ENCODE measurements around the gene AGAP2.
"Not testable (repeated sequence)": the region's sequence is repeated elsewhere in the genome, so short reads cannot be mapped to it uniquely, and the experiment has no call there.

Gene AGAP2

DNA sequence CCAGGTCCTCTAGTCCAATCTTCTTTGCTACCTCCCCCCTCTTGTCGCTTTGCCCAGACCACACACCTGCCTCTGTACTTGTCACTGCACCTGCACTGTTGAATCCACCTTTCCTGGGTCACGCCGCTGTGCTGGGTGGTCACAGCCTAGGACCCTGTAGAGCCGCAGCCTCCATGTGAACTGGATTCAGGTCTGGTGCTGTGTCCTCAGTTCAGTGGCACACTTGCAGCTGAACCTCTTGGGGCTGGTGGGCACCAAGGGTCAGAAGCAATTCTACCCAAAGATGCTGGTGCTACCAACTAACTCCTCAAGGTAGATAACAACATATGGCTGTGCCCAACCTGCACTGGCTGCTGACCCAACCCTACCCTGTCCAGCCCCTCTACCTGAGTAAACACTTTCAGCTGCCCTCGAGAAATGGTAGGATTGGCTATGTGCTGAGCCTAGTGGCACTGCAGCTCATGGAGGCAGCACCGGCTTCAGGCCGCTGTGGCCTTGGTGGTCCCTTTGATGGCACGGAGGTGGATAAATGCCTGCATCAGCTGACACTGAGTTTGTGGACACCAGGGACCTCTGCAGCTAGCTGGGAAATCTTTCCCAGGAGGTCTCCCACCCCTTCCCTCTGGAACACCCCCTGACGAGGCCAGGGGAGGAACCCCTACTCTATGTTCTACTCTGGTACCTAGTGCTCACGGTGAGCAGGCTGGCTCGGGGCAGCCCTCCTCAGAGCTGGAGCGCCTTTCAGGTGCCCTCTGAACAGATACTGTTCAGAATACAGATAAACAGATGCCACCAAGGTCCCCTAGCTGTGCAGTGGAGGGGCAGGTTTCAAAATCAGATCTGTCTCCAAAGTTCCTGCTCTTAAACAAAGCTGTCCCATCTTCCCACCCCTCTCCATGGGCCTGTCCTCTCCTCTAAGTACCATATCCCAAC lies 14.3 kb downstream of the AGAP2 start:
- FAIRE-seq (peak; percentile 79), DNase-seq (ENCODE audit: low spot score) (no peak)

DNA sequence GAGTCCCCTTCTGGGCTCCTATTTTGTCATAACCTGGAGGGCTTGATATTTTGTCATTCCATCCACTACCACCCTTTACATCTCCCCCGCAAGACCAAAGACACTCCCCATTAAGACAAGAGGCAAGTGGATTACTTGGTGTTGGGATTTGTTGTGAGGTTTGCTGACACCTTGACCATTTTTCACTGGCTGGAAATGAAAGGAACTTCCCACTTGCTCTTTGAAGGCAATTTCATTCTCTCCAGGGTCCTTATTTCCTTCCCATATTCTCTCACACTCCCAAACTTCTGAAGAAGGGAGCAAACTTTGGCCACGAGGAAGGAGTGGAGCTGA lies 14.9 kb downstream of the AGAP2 start:
- DNase-seq (ENCODE audit: low spot score) (no peak), FAIRE-seq (no peak)

DNA sequence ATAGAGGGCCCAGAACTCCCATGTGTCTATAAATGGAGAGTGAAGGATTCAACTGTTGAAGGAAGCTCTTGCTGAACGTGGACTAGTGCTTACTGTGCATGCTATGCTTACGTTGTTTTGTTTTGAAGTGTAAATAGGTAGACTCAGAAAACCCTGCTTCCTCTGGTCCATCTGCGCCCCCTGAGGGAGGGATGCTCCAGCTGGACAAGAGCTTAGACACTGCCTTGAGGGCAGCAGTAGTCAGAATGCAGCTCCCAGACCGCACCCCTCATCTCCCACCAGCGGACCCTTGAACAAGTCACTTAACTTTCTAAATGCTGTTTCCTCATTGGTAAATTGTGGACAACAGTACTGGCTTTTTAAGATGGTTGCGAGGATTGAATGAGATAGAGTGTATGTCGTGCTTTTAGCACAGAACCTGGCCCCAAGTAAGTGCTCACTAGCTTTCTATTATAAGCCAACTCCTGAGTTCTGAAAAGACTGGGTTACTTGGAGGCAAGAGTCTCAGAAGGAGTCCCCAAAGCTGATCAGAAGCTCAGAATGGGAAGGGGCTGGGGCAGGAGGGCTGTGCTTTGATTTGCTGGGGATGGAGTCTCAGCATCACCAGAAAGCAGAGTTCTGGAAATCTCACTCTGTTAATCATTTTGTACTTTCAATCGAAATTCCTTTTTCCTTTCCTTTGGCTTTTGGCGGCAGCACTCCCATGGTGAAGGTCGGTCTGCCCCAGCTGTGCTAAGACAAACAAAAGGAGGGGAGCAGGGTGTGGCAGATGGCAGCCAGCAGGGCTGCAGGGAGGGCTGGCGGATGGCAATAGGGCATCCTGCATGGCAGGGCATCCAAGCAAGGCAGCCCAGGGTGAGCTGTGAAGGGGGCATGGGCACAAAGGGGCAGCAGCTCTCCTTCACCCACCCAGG lies 15.6 kb downstream of the AGAP2 start:
- DNase-seq (ENCODE audit: low spot score) (no peak), FAIRE-seq (no peak)

DNA sequence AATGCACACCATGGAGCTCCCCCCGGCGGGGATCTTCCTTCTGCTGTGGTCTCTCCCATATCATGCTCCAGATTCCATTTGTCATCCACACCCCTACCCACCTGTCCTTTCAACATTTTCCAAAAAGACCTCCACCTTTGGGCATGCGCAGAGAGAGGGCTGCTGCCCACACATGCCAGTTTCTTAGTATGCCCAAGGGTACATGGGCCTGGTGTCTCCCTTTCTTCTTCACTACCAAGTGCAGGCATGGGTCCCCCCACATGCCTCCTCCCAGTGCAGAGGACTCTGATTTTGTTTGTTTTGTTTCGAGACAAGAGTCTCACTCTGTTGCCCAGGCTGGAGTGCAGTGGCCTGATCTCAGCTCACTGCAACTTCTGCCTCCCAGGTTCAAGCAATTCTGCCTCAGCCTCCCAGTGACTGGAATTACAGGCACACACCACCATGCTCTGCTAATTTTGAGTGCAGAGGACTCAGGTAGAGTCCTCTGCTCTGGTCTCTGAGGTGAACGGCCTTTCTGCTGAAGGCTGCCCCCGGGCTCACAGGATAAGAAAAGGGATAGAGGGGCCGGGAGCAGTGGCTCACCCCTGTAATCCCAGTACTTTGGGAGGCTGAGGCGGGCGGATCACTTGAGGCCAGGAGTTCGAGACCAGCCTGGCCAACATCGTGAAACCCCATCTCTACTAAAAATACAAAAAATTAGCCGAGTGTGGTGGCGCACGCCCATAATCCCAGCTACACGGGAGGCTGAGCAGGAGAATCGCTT lies 16.5 kb downstream of the AGAP2 start:
- FAIRE-seq; DNase-seq (ENCODE audit: low spot score): not testable (repeated sequence)

DNA sequence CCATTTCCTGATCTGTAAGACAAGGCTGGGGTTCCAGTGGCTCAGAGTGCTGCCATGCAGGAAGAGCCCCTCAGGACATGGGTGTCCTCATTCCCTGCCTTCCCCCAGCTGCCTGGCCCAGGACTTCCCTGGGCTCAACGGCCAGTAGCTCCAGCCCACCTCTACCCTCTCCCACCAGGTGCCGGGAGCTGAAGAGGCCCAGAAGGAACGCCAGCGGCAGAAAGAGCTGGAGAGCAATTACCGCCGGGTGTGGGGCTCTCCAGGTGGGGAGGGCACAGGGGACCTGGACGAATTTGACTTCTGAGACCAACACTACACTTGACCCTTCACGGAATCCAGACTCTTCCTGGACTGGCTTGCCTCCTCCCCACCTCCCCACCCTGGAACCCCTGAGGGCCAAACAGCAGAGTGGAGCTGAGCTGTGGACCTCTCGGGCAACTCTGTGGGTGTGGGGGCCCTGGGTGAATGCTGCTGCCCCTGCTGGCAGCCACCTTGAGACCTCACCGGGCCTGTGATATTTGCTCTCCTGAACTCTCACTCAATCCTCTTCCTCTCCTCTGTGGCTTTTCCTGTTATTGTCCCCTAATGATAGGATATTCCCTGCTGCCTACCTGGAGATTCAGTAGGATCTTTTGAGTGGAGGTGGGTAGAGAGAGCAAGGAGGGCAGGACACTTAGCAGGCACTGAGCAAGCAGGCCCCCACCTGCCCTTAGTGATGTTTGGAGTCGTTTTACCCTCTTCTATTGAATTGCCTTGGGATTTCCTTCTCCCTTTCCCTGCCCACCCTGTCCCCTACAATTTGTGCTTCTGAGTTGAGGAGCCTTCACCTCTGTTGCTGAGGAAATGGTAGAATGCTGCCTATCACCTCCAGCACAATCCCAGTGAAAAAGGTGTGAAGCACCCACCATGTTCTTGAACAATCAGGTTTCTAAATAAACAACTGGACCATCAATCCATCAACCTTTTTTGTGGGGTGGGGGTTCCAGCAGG lies 17.6 kb downstream of the AGAP2 start:
- peak; percentile 1 for DNase-seq (ENCODE audit: low spot score)

DNA sequence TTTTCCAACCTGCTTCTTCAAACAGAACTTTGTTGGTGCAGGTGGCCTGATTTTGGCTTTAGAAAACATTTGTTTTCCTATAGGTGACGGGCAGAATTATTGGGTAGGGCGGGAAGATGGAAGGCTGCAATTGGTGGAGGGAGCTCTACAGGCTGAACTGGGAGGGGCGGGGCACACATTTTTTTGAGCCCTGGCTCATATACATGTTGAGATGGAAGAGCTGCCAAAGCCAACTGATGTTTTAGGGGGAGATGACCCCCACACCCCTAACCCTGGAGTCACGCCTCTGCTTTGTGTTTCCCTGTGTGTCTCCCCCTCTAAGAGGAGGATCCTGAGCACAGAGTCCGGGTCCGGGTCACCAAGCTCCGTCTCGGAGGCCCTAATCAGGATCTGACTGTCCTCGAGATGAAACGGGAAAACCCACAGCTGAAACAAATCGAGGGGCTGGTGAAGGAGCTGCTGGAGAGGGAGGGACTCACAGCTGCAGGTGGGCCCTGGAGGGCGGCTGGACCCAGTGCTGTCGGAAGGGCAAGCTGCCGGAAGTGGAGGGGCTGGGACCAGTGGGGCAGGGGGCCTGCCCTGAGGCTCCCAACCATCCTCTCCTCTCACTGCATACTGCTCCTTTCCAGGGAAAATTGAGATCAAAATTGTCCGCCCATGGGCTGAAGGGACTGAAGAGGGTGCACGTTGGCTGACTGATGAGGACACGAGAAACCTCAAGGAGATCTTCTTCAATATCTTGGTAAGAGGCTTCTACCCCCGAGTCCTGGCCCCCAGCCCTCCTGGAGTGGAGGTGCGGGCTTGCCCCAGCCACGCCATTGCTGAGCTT lies 18.6 kb downstream of the AGAP2 start:
- no peak for FAIRE-seq
- DNase-seq (ENCODE audit: low spot score): no peak

More for the DNA sequence above, 17.6 kb downstream of the AGAP2 start:
- FAIRE-seq: no peak

DNA sequence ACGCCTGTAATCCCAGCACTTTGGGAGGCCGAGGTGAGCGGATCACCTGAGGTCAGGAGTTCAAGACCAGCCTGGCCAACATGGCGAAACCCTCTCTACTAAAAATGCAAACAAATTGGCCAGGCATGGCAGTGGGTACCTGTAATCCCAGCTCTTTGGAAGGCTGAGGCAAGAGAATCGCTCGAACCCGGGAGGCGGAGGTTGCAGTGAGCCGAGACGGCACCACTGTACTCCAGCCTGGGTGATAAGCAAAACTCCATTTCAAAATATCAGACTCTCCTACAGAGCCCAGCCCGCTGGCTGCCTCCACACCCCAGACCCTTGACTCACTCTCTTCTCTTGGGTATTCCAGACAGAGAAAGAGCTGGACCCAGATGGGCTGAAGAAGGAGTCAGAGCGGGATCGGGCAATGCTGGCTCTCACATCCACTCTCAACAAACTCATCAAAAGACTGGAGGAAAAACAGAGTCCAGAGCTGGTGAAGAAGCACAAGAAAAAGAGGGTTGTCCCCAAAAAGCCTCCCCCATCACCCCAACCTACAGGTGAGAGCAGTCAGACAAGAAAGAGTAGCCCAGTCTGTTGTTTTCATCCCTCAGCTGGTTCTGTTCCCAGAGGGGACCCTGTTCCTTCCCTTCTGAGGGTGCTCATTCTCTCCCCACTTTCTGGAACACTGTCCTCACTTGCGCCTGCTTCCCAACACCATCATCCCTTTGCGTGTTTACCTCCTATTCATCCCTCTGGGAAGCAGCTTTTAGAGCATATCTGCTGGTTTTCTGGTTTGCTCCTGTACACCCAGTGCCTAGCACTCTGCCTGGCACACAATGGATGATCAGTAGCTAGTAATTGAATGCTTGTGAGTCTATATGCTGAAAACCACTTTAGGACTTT lies 19.7 kb downstream of the AGAP2 start:
- FAIRE-seq (no peak), DNase-seq (ENCODE audit: low spot score) (no peak)

DNA sequence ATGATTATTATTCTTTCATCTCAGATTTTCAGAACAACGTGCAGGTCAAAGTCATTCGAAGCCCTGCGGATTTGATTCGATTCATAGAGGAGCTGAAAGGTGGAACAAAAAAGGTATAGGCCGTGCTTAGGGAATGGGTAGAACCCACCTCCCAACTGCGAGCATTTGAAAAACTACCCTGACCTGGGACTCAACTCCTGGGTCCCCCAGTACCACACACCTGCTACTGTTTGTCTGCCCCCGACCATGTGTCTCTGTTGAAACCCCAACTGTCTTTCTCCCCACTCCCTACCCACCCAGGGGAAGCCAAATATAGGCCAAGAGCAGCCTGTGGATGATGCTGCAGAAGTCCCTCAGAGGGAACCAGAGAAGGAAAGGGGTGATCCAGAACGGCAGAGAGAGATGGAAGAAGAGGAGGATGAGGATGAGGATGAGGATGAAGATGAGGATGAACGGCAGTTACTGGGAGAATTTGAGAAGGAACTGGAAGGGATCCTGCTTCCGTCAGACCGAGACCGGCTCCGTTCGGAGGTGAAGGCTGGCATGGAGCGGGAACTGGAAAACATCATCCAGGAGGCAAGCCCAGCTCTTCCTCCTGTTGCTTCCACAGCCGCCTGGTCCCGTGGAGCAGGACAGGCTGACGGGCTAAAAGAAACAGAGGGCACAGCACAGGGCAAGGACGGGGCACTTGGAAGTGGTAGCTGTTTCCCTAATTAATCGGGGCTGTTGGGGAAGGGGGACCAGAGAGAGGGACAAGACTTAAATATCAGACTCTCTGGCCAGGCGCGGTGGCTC lies 20.5 kb downstream of the AGAP2 start:
- DNase-seq (ENCODE audit: low spot score): no peak
- FAIRE-seq: no peak

DNA sequence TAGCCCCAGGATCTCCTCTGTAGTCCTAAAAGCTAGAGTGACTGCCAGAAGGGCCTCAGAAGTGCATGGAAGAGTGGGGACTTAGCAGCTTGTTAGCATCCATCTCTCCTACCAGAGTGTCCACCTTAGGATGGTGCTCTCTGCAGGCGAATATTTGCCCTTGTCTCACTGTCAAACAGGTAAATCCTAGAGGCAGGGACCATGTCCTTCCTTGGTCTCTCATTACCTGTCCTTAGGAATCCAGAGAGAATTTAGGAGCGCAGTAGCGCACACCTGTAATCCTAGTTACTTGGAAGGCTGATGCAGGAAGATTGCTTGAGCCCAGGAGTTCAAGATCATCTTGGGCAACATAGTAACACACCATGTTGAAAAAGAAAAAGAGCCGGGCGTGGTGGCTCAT lies 21.4 kb downstream of the AGAP2 start:
- FAIRE-seq (no peak), DNase-seq (ENCODE audit: low spot score) (no peak)

DNA sequence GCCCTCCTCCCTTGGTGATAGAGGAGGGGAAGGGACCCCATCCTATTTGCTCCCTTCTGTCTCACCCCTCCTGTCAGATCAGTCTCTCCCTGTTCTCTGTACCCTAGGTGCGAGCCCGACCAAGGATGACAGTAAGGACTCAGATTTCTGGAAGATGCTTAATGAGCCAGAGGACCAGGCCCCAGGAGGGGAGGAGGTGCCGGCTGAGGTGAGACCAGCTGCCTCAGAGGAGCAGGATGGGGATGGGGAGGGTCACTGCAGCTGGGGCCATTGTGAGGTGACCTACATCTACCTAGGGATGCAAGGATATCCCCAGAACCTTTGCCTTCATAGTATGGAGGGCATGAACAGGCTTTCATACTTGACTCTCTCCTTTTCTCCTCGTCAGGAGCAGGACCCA lies 22.2 kb downstream of the AGAP2 start:
- no peak for DNase-seq (ENCODE audit: low spot score)

DNA sequence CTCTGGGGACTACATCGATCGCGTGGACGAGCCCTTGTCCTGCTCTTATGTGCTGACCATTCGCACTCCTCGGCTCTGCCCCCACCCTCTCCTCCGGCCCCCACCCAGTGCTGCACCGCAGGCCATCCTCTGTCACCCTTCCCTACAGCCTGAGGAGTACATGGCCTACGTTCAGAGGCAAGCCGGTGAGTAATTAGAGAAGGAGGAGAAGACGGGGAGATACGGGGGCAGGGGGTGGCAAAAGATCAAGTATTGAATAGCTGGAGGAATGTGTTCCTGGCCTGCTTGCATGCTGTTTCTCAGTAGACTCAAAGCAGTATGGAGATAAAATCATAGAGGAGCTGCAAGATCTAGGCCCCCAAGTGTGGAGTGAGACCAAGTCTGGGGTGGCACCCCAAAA lies 22.8 kb downstream of the AGAP2 start:
- FAIRE-seq: no peak

More for the DNA sequence above, 22.2 kb downstream of the AGAP2 start:
- no peak for FAIRE-seq

DNA sequence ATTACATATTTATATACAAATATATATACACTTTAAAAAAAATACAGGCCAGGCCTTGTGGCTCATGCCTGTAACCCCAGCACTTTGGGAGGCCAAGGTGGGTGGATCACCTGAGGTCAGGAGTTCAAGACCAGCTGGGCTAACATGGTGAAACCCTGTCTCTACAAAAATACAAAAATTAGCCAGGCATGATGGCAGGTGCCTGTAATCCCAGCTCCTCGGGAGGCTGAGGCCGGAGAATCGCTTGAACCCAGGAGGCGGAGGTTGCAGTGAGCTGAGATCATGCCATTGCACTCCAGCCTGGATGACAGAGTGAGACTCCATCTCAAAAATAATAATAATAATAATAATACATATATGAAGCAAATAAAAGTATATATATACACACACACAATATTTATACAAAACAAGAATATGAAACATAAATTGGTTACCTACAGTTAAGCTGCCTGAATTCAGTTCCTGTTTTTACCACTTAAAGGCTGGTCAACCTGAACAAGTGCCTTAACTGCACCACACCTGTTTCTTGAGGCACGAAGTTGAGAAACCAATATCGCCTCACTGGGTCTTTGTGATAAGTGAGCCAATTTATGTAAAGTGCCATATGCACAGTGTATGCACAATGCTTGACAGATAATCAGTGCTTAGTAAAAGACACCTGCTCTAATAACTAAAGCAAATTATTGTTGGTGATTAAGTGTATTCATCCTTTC lies 23.4 kb downstream of the AGAP2 start:
- not testable (repeated sequence) for DNase-seq (ENCODE audit: low spot score); FAIRE-seq

More for the DNA sequence above, 22.8 kb downstream of the AGAP2 start:
- DNase-seq (ENCODE audit: low spot score): no peak

DNA sequence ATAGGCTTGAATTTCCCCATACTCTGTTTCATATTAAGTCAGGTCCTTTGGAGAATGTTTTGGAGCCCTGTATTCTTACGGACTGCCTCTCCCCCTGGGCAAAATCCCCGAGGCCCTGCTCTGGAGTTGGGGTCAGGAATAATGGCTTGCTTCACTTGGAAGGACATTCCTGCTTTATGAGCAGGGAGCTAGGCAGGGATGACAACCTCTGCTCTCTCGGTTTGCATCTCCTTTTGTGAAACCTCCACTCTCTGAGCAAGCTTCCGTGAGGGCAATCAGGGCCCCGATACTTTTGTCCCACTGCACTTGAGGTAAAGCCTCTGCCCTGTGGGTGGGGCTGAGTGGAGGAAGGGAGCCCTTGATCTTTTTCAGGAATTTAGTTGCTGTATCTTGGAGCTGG lies 25.3 kb downstream of the AGAP2 start:
- no peak for FAIRE-seq
- no peak for DNase-seq (ENCODE audit: low spot score)

DNA sequence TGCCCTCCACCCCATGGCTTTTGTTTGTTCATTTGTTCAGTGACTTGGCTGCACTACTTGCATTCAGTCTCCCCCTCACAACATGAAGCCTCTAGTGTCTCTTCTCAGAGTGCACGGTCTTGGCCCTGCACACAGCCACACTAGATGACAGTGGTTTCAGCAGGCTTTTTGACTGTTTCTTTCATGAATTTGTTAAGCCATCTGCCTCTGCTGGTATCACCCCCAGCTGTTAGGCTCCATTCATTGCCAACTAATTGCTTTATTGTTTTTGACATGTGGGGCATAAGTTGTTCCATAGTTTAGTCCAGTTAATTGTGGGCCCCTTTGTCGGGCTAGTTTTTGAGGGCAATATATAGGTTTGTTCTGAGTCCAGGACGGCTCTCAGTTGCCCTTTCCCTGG lies 25.8 kb downstream of the AGAP2 start:
- FAIRE-seq (no peak), DNase-seq (ENCODE audit: low spot score) (no peak)

DNA sequence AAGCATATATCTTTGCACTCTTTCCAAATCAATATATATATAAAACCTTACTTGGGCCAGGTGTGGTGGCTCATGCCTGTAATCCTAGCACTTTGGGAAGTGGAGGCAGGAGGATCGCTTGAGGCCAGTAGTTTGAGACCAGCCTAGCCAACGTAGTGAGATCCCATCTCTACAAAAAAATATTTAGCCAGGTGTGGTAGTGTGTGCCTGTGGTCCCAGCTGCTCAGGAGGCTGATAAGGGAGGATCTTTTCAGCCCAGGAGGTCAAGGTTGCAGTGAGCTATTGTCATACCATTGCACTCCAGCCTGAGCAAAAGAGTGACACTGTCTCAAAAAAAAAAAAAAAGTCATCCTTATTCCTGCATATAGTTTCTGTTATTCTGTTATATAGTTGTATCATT lies 30.2 kb downstream of the AGAP2 start:
- FAIRE-seq (no peak), DNase-seq (ENCODE audit: low spot score) (no peak)

DNA sequence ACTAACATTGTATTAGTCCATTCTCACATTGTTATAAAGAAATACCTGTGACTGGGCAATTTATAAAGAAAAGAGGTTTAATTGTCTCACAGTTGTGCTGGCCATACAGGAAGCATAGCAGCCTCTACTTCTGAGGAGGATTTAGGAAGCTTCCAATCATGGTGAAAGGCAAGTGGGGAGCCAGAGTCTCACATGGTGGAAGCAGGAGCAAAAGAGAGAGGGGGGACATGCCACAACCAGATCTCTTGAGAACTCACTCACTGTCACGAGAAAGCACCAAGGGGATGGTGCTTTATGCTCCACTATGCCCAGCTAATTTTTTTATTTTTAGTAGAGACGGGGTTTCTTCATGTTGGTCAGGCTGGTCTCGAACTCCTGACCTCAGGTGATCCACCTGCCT lies 31.3 kb downstream of the AGAP2 start:
- FAIRE-seq: no peak
- DNase-seq (ENCODE audit: low spot score): no peak

DNA sequence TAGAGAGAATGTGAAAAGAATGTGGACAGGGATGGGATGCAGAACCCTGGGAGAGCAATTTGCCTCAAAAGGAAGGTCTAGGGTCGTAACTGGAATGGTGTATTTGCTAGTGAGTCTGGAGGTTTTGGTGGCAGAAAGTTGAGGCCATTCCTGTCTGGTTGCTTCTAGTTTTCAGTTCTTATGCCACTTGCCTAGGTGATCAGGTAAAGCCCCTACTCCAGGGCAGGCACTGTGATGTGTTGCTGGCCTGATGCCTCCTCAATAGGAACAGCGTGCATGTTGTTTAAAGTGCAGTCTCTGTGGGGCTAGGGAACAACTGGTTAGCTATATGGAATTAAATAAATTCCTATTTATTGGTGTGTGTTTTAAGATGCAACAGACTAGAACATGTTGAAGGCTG lies 38.2 kb downstream of the AGAP2 start:
- FAIRE-seq: no peak
- DNase-seq (ENCODE audit: low spot score): no peak

Measured in urothelium cell line (cell line).